Activated naive CD8-positive, alpha-beta T cell treated with anti-CD3 and anti-CD28 coated beads for 36 hours (primary cell): ENCODE measurements around the gene TNFRSF18. TPM values are rescaled to one million over a fixed set of nuclear protein-coding genes. Genes with fewer than 3 reads are reported as not detected.
A peak's percentile ranks its signal among the peaks of the same experiment; 100 is the strongest.

Source experiments
- DNase-seq: peaks from one replicate; pipeline ENCODE4 v3.0.0; 2021
- H3K27ac Mint-ChIP-seq: one replicate; pipeline ENCODE4 v1.8.0; 2022; ENCODE audit warnings: mild to moderate bottlenecking, moderate library complexity, mixed read lengths
- H3K27me3 Mint-ChIP-seq: one replicate; pipeline ENCODE4 v1.8.0; 2022; ENCODE audit warnings: mild to moderate bottlenecking, mixed read lengths
- H3K36me3 Mint-ChIP-seq: one replicate; pipeline ENCODE4 v1.8.0; 2021; ENCODE audit warnings: mild to moderate bottlenecking, mixed read lengths
- H3K4me1 Mint-ChIP-seq: one replicate; pipeline ENCODE4 v1.8.0; 2021; ENCODE audit warnings: mixed read lengths
- H3K4me3 Mint-ChIP-seq: one replicate; pipeline ENCODE4 v1.8.0; 2022; ENCODE audit warnings: mild to moderate bottlenecking, moderate library complexity, mixed read lengths
- H3K9me3 Mint-ChIP-seq: one replicate; pipeline ENCODE4 v1.8.0; 2022; ENCODE audit warnings: mixed read lengths
- total RNA-seq, 2 experiments: library from RNA; stranded (reverse); gene quantifications; one replicate each; pipeline ENCODE4 v1.2.3, GENCODE V29; 2021

TNFRSF18 gene
- total RNA-seq, 2 experiments from 2014 or later, result 52.5 to 53.3 TPM

DNA sequence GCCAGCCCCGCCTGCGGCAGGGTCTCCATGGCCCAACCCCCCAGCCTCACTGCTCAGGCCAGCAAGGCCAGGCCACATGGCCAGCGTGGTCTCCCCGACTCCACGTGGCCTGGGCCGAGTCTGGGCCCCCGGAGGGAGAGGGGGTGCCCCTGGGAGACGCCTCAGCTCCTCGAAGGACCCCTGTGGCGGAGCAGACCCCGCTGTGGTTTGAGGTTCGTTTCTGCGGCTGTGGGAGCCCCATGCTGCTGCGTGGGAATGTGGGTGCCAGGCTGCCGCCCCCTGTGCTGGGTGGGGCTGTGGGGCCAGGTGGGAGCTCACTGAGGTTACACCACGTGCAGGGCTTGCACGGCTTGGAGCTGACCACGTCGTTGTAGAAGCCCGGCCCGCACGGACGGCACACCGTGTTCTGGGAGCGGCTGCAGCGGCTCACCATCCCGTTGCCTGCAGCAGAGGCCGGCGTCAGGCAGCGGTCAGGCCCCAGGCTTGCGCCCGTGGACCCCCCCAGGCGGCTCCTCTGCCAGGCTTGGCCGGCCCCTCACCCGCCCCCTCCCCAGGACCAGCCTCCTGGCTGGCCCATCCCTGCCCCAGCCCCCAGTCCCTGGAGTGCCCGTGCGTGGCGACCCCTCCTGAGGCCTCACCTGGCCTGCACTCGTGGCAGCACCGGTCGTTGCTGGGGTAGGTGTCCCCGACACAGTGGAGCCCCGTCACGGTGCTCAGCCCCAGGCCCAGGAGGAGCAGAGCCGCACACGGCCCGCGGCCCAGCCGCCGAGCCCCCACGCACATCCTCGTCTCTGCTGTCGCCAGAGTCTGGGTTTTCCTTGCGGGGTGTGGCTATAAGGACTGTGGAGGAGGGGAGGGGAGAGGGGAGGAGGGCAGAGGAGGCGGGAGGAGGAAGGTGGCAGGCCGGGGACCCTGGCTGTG is 7.2 kb upstream of the TNFRSF18 start, which contains the start of gene TNFRSF4:
Gene TNFRSF4 (minus strand): TSS at position 809 of the 921 bp plus-strand sequence. CDS start 26 bp downstream, at position 783.
- H3K27ac Mint-ChIP-seq, result peak within 1 kb of the TSS; percentile 74
- H3K9me3 Mint-ChIP-seq, result no peaks in the 10 kb centered on the region
- H3K4me1 Mint-ChIP-seq, result peaks cover 39% of the 10 kb centered on the region
- peak within 1 kb of the TSS; percentile 74 for H3K4me3 Mint-ChIP-seq
- H3K27me3 Mint-ChIP-seq, result no peaks in the 10 kb centered on the region
- peaks cover 23% of the 10 kb centered on the region for H3K36me3 Mint-ChIP-seq
- DNase-seq, result peak; percentile 52

GRCh38 chr1:1212780-1213344 is 6.5 kb upstream of the TNFRSF18 start:
- H3K27me3 Mint-ChIP-seq, result no peaks in the 10 kb centered on the region
- peaks cover 18% of the 10 kb centered on the region for H3K36me3 Mint-ChIP-seq
- peak overlapping the region; percentile 74 for H3K4me3 Mint-ChIP-seq
- peaks cover 43% of the 10 kb centered on the region for H3K4me1 Mint-ChIP-seq
- DNase-seq, result peak; percentile 64
- no peaks in the 10 kb centered on the region for H3K9me3 Mint-ChIP-seq
- peak overlapping the region; percentile 51 for H3K27ac Mint-ChIP-seq

GRCh38 chr1:1211541-1212441 is 5.4 kb upstream of the TNFRSF18 start:
- H3K4me1 Mint-ChIP-seq, result peaks cover 42% of the 10 kb centered on the region
- peaks cover 12% of the 10 kb centered on the region for H3K36me3 Mint-ChIP-seq
- H3K27me3 Mint-ChIP-seq, result no peaks in the 10 kb centered on the region
- H3K27ac Mint-ChIP-seq, result no peak overlapping the region
- DNase-seq, result no peak
- no peaks in the 10 kb centered on the region for H3K9me3 Mint-ChIP-seq
- H3K4me3 Mint-ChIP-seq, result peak overlapping the region; percentile 74

DNA sequence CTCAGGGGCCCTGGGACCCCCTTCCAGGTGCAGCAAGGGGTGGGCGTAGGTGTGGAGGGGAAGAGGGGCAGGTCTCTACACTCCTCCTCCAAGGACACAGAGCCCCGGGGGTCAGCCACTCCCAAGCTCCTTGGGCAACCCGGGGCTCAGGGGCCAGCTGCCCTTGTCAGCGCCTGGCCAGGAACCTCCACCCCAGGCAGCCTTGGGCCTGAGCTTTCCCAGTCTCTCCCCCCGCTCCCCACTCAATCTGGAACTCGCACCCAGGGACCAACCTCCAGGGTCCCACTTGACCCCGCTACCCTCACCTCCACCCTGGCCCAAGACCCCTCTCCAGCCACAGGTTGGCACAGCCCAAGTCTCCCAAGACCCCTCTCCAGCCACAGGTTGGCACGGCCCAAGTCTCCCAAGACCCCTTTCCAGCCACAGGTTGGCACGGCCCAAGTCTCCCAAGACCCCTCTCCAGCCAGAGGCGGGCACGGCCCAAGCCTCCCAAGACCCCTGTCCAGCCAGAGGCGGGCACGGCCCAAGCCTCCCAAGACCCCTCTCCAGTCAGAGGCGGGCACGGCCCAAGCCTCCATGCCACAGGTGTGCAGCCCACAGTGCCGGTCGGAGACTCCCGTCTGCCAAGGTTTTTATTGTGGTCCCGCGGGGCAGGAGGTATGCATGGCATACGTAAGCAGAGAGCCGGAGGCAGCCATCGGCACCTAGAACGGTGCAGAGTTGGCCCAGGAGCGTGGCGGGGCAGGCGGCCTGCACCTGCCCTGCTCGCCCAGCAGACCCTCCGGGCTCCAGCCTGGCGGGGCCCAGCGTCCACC is 4.5 kb upstream of the TNFRSF18 start:
- DNase-seq, result no peak
- Mint-ChIP-seq H3K9me3 (no peaks in the 10 kb centered on the region), H3K4me1 (peaks cover 37% of the 10 kb centered on the region), H3K27ac (no peak overlapping the region), H3K36me3 (peaks cover 7% of the 10 kb centered on the region), H3K4me3 (peak overlapping the region; percentile 58), H3K27me3 (no peaks in the 10 kb centered on the region)

DNA sequence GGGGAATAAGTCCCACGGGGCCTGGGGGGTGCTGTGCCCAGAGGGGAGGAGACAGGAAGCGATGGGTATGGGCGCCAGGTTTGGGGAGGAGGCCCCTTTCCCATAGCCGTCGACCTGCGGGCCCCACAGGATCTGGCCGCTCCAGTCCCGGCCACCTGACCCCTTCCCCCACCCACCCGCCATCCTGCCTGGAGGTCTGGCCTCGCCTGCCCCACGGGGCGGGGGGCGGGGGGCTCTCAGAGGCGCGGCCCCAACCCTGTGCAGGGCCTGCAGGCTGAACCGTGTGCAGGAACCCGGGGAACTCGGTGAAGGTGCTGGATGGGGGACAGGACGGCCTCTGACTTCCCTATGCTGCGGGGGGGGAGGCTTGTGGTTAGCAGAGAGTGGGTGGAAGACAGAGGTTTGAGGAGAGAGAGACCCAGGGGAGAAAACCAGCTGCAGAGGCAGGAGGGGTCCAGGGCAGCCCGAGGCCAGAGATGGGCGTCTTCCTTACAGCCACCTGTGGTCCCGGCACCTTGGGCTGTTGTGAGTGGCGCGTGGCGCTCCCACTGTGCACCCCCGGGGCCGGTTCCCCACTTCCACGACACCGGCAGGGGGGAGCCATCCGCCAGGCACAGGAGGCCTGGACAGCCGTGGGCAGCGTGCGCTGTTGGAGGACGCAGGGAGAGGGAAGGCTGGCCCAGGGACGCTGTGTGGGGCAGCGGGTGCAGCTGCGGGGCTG is 2.5 kb upstream of the TNFRSF18 start:
- H3K4me1 Mint-ChIP-seq, result peaks cover 26% of the 10 kb centered on the region
- no peaks in the 10 kb centered on the region for H3K27me3 Mint-ChIP-seq
- peak overlapping the region; percentile 83 for H3K4me3 Mint-ChIP-seq
- DNase-seq, result peak; percentile 64
- H3K27ac Mint-ChIP-seq, result peak overlapping the region; percentile 95
- H3K9me3 Mint-ChIP-seq, result no peaks in the 10 kb centered on the region
- peaks cover 5% of the 10 kb centered on the region for H3K36me3 Mint-ChIP-seq

- Mint-ChIP-seq H3K36me3 (peaks cover 5% of the 10 kb centered on the region), H3K4me3 (peak overlapping the region; percentile 83), H3K27ac (peak overlapping the region; percentile 95), H3K27me3 (no peaks in the 10 kb centered on the region), H3K9me3 (no peaks in the 10 kb centered on the region), H3K4me1 (peaks cover 26% of the 10 kb centered on the region)
- no peak for DNase-seq
Observed at GRCh38 chr1:1207571-1207892, 1.1 kb upstream of the TNFRSF18 start.

- H3K4me3 Mint-ChIP-seq, result peak overlapping the region; percentile 78
Observed at GRCh38 chr1:1206966-1207531, 657 bp upstream of the TNFRSF18 start.

DNA sequence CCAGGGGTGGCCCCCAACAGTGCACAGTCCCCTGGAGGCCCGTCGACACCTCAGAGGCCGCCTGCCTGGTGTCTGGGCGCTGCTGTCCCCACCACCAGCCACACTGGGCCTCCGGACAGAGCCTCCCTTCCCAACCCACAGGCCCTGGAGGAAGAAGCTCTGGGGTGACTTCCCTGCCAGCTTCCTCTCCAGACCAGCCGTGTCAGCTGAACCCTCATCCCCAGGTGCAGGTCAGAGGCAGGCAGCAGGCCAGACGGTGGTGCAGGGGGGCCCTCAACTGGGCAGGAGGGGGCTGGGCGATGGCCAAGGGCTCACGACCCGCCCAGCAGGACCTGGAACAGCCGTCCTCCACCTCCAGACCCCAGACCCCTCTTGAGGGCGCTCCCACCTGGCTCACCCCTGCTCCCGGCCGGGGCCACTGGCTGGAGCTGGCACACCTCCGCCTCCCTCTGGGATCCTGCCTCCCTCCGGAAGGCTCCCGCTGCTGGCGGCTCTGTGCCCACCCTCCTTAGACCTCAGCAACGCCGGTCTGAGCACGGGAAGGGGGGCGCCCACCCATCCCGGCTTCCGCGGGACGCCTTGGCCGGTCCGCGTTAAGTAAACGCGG is 520 bp downstream of the TNFRSF18 start:
- H3K4me3 Mint-ChIP-seq, result peak overlapping the region; percentile 78
- no peaks in the 10 kb centered on the region for H3K27me3 Mint-ChIP-seq
- peaks cover 23% of the 10 kb centered on the region for H3K4me1 Mint-ChIP-seq
- DNase-seq, result no peak
- H3K36me3 Mint-ChIP-seq, result peaks cover 1% of the 10 kb centered on the region
- no peak overlapping the region for H3K27ac Mint-ChIP-seq
- H3K9me3 Mint-ChIP-seq, result no peaks in the 10 kb centered on the region

More at GRCh38 chr1:1206966-1207531, 657 bp upstream of the TNFRSF18 start:
- Mint-ChIP-seq H3K36me3 (peaks cover 5% of the 10 kb centered on the region), H3K27ac (peak overlapping the region; percentile 67), H3K27me3 (no peaks in the 10 kb centered on the region), H3K9me3 (no peaks in the 10 kb centered on the region), H3K4me1 (peaks cover 26% of the 10 kb centered on the region)
- DNase-seq, result no peak

GRCh38 chr1:1204998-1205768 is 1.2 kb downstream of the TNFRSF18 start:
- no peak for DNase-seq
- Mint-ChIP-seq H3K4me1 (peaks cover 25% of the 10 kb centered on the region), H3K27ac (no peak overlapping the region), H3K27me3 (no peaks in the 10 kb centered on the region), H3K36me3 (no peaks in the 10 kb centered on the region), H3K9me3 (no peaks in the 10 kb centered on the region), H3K4me3 (peak overlapping the region; percentile 77)

DNA sequence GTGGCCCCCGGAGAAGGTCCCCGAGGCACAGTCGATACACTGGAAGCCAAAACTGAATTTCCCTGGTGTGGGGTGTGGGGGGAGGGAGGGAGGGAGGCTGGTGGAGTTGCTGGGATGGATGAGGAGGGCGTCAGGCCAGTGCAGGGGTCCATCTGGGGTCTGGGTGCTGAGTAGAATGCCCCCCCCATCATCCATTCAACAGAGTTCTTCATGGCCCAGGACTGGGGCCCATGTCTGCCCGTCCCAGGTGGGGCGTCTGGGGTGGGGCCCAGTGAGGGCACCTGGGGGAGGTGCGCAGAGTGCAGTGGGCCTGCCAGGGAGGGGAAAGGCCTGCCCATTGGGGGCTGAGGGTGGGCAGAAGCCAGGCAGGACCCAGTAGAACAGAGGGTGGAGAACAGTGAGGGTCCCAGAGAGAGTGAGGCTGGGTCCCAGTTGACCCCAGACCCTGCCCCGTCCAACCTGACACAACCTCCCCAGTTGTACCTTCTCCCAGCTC is 1.9 kb downstream of the TNFRSF18 start:
- DNase-seq, result no peak
- peak overlapping the region; percentile 47 for H3K4me3 Mint-ChIP-seq
- no peaks in the 10 kb centered on the region for H3K9me3 Mint-ChIP-seq
- H3K27me3 Mint-ChIP-seq, result no peaks in the 10 kb centered on the region
- H3K36me3 Mint-ChIP-seq, result no peaks in the 10 kb centered on the region
- H3K4me1 Mint-ChIP-seq, result peaks cover 25% of the 10 kb centered on the region
- H3K27ac Mint-ChIP-seq, result no peak overlapping the region

- peaks cover 21% of the 10 kb centered on the region for H3K4me1 Mint-ChIP-seq
- H3K27ac Mint-ChIP-seq, result no peak overlapping the region
- no peak overlapping the region for H3K4me3 Mint-ChIP-seq
- no peaks in the 10 kb centered on the region for H3K9me3 Mint-ChIP-seq
- H3K27me3 Mint-ChIP-seq, result no peaks in the 10 kb centered on the region
- DNase-seq, result no peak
- no peaks in the 10 kb centered on the region for H3K36me3 Mint-ChIP-seq
Observed at GRCh38 chr1:1203561-1204424, 2.6 kb downstream of the TNFRSF18 start.
